Hepatic stellate cell (primary cell): ENCODE measurements around the gene FAAP24.
"Not testable (repeated sequence)": the region's sequence is repeated elsewhere in the genome, so short reads cannot be mapped to it uniquely, and the experiment has no call there.

Experiments
- DNase-seq: peaks from one replicate; pipeline ENCODE4 v3.0.0; 2011; ENCODE audit warnings: low spot score

The FAAP24 gene

GRCh38 chr19:32998722-32999121, 26.7 kb downstream of the FAAP24 start:
- DNase-seq = no peak

- no peak for DNase-seq
These were observed 28.5 kb downstream of the FAAP24 start for GRCh38 chr19:33000510-33000909.

- DNase-seq = no peak
These were observed 28.9 kb downstream of the FAAP24 start for GRCh38 chr19:33000910-33001309.

- not testable (repeated sequence) for DNase-seq
These were observed 30.3 kb downstream of the FAAP24 start for GRCh38 chr19:33002126-33002865.

GRCh38 chr19:33003424-33004024, 31.5 kb downstream of the FAAP24 start:
- DNase-seq = not testable (repeated sequence)

- no peak for DNase-seq
These were observed 33.4 kb downstream of the FAAP24 start for GRCh38 chr19:33005440-33005839.

- no peak for DNase-seq
These were observed 36.7 kb downstream of the FAAP24 start for GRCh38 chr19:33008738-33009137.

- DNase-seq = not testable (repeated sequence)
These were observed 38.8 kb downstream of the FAAP24 start for GRCh38 chr19:33010891-33011290.

- no peak for DNase-seq
These were observed 50.6 kb downstream of the FAAP24 start for GRCh38 chr19:33022472-33023116.

- no peak for DNase-seq
These were observed 52.4 kb downstream of the FAAP24 start for GRCh38 chr19:33024398-33024797.

GRCh38 chr19:33025468-33026238, 53.6 kb downstream of the FAAP24 start:
- DNase-seq = not testable (repeated sequence)

- DNase-seq = not testable (repeated sequence)
These were observed 54.6 kb downstream of the FAAP24 start for GRCh38 chr19:33026602-33027001.
